HG03442 (cell line): ENCODE data around the gene TGM1.
"Not testable (repeated sequence)": the region's sequence is repeated elsewhere in the genome, so short reads cannot be mapped to it uniquely, and the experiment has no call there.

ENCODE experiments used
- ATAC-seq: cut with Tn5 transposase; IDR thresholded peaks from one replicate; pipeline ENCODE4 v1.9.1; 2021; ENCODE audit warnings: mild to moderate bottlenecking, moderate library complexity; ENCODE audit not compliant: unreplicated experiment

The TGM1 gene

GRCh38 chr14:24255438-24255837 lies 7.5 kb downstream of the TGM1 start:
- no peak for ATAC-seq

DNA sequence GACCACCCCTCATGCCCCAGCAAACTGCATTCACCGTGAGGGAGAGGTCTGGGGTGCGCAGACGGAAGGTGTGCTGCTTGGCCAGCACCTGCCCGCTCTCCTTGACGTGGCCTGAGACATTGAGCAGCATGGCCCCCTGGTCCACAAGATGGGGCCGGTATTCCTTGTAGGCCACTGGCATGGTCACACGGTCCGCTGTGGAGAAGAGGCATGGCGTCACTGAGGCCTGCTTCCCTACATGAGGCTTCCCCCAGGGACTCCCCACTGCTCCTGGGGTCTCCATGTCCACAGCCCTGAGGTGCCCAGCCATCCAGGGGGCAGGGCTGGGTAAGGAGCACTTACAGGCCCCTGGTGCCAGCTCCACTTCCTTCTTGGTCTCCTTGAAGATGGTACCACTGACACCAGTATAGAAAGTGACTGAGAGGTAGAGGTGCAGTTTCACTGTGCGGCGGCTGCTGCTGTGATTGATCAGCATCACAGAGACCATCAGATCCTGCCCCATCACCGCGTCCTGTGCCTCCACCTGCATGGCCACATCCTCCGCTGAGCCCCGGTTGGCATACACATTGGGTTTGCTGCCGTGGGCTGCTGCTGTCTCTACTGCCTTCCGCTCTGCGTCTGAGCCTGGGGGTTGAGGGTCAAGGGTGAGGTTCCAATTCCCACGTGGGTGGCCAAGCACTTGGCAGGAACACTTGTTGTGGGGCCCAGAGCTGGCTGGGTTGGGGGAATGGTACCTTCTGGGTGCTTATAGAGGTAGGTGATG lies 8.2 kb downstream of the TGM1 start:
- ATAC-seq: no peak

DNA sequence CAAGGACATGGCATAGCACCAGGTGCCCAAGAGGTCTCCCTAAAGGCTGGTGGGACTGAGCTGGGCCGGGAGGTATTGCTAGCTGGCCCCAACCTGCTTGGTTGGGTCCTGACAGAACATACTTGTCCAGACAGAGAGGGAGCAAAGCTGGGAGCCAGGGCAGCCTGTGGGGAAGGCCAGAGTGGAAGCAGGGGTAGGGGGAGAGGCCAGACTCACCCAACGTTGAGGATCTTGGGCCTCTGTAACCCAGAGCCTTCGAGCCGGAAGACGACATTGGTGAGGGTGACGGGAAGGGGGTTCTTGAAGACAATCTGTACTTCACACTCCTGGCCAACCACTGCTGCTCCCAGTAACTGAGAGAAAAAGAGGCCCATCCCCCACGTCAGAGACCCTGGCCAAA lies 9.0 kb downstream of the TGM1 start:
- no peak for ATAC-seq

- no peak for ATAC-seq
Measured at GRCh38 chr14:24252289-24253124, 10.5 kb downstream of the TGM1 start.

GRCh38 chr14:24251880-24252288 lies 11.1 kb downstream of the TGM1 start:
- ATAC-seq: no peak

DNA sequence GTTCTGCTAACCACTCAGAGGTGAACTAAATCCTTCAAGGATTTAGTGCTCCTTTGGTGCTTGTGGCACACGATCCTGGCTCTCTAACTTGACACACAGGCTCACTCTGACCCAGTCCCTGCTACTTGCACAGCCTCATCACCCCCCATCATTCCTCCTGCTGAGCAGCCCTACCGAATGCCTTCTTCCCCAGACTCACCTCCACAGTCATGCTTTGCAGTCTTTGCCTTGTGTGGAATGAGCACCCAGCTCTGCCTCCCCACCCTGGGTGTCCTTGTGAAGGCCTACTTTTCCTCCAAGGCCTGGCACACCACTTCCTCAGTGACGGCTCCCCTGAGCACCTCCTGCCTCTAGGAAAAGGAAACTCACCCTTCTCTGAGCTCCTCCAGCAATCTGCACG lies 12.6 kb downstream of the TGM1 start:
- ATAC-seq: no peak

- ATAC-seq: no peak
Measured at GRCh38 chr14:24249230-24250021, 13.6 kb downstream of the TGM1 start.

- no peak for ATAC-seq
Measured at GRCh38 chr14:24247422-24247821, 15.6 kb downstream of the TGM1 start.

- no peak for ATAC-seq
Measured at GRCh38 chr14:24246765-24247212, 16.2 kb downstream of the TGM1 start.

DNA sequence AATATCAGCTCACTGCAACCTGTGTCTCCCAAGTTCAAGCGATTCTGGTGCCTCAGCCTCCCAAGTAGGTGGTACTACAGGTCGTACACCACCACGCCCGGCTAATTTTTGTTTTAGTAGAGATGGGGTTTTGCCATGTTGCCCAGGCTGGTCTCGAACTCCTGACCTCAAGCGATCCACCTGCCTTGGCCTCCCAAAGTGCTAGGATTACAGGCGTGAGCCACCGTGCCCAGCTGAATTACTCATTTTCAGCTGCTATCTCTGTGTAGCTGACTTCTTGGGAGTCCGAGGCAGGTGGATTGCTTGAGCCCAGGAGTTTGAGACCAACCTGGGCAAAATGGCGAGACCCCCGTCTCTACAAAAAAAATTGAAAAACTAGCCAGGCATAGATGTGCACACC lies 17.6 kb downstream of the TGM1 start:
- not testable (repeated sequence) for ATAC-seq

DNA sequence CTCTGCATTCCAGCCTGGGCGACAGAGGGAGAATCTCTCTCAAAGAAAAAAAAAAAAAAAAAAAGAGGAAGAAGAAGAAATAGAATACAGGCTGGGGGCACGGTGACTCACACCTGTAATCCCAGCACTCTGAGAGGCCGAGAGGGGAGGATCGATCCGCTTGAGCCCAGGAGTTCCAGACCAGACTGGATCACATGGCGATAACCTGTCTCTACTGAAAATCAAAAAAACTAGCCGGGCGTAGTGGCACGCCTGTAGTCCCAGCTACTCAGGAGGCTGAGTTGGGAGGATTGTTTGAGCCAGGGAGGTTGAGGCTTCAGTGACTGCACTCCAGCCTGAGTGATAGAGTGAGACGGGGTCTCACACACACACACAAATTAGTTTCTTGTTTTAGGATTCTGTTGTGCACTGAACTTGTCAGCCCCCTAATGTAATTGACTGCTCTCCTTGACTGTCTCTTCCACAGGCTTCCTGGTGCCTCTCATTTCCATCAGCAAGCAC lies 19.6 kb downstream of the TGM1 start:
- no peak for ATAC-seq

DNA sequence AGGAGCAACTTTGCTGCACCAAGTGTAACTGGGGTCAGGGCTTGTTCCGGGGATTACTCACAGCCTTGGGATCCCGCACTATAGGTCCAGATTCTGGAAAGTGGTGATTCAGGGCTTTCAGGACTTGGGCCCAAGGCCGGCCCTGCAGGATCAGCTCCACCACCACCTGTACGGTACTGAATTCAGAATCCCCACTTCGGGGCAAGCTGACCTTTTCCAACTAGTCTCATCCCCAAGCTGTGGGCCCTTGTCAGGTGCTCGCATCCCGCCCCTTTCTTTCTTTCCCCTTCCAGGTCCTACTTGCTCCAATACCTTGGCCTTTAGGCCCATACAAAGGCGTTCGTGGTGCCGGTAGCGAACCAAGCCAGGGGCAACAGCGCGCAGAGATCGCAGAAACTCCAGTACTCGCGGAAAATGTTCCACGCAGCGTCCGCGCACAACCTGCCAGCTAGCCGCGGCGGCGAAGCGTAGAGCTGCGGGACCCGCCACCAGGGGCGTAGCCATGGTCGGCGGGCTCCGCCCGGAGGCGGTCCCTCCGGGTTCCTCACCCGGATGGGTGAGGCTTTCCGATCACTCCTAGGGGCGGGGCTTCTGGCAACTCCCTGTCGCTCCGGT lies 21.0 kb downstream of the TGM1 start:
- peak; percentile 71 for ATAC-seq

DNA sequence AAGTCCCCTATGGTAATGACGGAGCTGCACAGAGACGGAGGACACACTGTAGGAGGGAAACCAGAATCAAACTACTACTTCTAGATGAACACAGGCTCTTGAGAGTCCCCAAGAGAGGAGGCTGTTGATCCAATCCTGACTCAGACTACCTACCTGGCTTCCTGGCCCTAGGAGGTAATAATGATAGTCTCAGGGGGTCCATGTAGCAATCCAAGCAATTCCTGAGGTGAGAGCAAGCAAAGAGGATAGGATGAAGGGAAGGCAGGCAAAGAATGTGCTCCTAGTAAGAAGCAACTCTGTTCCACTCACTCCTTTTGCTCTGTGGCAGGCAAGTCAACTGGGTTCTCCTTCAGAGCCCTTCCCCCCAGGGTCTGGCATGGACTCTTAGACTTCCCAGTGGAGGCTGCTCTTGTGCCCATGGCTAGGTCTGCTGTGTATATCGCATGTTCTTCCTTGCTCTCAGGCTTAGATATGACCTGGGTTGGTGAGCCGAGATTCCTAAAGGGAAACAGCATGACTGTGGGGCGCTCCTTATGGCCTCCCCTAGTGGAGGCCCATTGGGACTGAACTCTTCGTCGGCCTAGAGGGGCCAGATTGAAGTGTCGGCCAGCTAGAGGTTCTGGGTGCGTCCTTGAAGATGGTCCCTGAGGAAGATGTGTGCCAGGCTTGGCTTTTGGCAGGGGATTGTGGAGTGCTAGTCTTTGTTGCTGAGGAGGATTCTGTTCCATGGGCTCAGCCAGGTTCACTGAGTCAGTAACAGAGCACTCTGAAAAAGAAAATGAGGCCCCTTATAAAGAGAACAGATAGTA lies 22.7 kb downstream of the TGM1 start:
- ATAC-seq: no peak

DNA sequence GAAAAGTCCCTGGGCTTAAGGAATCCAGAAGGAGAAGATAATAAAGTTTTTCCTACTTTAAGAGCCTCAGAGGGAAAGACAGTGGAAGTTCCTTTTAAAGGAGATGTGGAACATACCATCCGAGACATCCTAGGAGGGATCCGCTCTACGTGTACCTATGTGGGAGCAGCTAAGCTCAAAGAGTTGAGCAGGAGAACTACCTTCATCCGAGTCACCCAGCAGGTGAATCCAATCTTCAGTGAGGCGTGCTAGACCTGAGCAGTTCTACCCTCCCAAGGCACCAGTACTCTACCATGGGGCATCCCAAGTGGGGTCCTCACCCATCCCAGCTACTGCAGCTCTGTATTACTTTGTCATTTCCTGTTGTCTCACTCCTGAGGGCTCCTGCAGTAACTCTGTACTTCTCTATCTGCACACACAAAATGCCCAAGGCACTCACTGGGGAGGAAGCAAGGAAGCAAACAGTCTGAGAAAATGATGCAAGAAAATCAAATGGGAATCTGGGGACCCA lies 24.4 kb downstream of the TGM1 start:
- ATAC-seq: no peak

DNA sequence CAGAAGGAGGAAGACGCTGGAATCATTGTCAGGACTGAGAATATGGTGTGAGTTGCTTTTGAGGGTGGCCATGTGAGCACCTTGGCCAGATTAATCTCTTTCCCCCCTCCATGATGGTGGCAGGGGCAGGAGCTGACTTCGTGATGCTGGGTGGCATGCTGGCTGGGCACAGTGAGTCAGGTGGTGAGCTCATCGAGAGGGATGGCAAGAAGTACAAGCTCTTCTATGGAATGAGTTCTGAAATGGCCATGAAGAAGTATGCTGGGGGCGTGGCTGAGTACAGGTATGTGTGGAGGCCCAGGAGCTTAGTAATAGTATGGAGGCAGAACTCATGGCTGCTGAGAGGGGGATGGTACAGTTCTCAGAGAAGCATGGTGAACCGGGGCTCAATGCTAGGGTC lies 24.9 kb downstream of the TGM1 start:
- no peak for ATAC-seq

DNA sequence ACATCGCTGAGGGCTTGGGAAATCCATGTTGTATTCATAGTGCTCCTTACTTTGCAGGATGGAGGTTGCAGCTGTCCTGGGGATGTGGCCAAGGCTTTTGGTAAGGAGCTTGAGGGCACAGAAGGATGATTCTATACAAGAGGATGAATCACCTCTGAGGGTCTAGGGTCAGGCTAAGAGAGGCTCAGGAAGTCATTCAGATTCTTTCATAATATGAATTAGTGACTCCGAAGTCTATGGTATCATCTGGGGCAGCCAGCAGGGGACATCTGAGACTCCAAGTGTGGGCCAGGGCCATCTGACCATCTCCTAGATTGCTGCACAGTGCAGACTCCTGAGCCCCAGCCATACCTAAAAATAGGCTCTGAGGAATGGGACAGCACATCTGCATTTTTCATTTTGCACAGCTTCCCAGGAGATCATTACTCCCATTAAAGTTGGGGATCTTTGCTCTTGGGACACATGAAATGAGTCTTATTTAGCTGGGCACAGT lies 25.5 kb downstream of the TGM1 start:
- no peak for ATAC-seq

- ATAC-seq: no peak
Measured at GRCh38 chr14:24236689-24237462, 26.1 kb downstream of the TGM1 start.

- no peak for ATAC-seq
Measured at GRCh38 chr14:24235804-24236688, 26.9 kb downstream of the TGM1 start.
